GM18498 (cell line): Measurements from ENCODE around the gene PCDHGA2.
"Not testable (repeated sequence)": the region's sequence is repeated elsewhere in the genome, so short reads cannot be mapped to it uniquely, and the experiment has no call there.

Experiments
- ATAC-seq: cut with Tn5 transposase; IDR thresholded peaks from one replicate; pipeline ENCODE4 v1.9.1; 2021; ENCODE audit warnings: mild to moderate bottlenecking, moderate library complexity; ENCODE audit not compliant: unreplicated experiment

Gene PCDHGA2

GRCh38 chr5:141375444-141376155 is 37.0 kb downstream of the PCDHGA2 start:
- not testable (repeated sequence) for ATAC-seq

GRCh38 chr5:141382469-141383294 is 44.1 kb downstream of the PCDHGA2 start, which contains the start of gene PCDHGA7:
Gene PCDHGA7, plus strand, starts transcription at chr5:141382742. Its CDS starts 158 bp downstream, at chr5:141382900.
- ATAC-seq: no peak

GRCh38 chr5:141383345-141383744 is 44.8 kb downstream of the PCDHGA2 start:
- ATAC-seq: no peak

- no peak for ATAC-seq
These were observed 46.1 kb downstream of the PCDHGA2 start for GRCh38 chr5:141384471-141385267.

- not testable (repeated sequence) for ATAC-seq
These were observed 49.2 kb downstream of the PCDHGA2 start, which contains the start of gene PCDHGB4 for GRCh38 chr5:141387557-141388311. Gene PCDHGB4, plus strand, starts transcription at chr5:141387698. Its CDS starts 187 bp downstream, at chr5:141387885.

GRCh38 chr5:141388661-141389060 is 50.1 kb downstream of the PCDHGA2 start:
- no peak for ATAC-seq

- ATAC-seq: no peak
These were observed 50.8 kb downstream of the PCDHGA2 start for GRCh38 chr5:141389153-141390042.

GRCh38 chr5:141392429-141393198 is 54.1 kb downstream of the PCDHGA2 start, which contains the start of gene PCDHGA8:
Gene PCDHGA8, plus strand, starts transcription at chr5:141392633. Its CDS starts 181 bp downstream, at chr5:141392814.
- ATAC-seq: no peak
